Endodermal cell (in vitro differentiated cells): ENCODE results near the gene ZNF532. TPM values are rescaled to one million over a fixed set of nuclear protein-coding genes. Genes with fewer than 3 reads are reported as not detected.
A peak's percentile ranks its signal among the peaks of the same experiment; 100 is the strongest.

ENCODE experiments used
- DNase-seq: peaks from one replicate; pipeline ENCODE4 v3.0.0-alpha.2; 2017
- H3K27ac ChIP-seq: 2 replicates; pipeline ENCODE4 v1.5.1; 2013; ENCODE audit warnings: mild to moderate bottlenecking, low read depth, low read length, moderate library complexity
- H3K27me3 ChIP-seq: 2 replicates; pipeline ENCODE4 v1.6.1; 2013; ENCODE audit warnings: mild to moderate bottlenecking, low read length, moderate library complexity; ENCODE audit not compliant: insufficient read depth, control insufficient read depth, poor library complexity, severe bottlenecking
- H3K36me3 ChIP-seq: 2 replicates; pipeline ENCODE4 v1.7.0; 2013; ENCODE audit warnings: mild to moderate bottlenecking, low read length, moderate library complexity; ENCODE audit not compliant: control insufficient read depth, insufficient read depth
- H3K4me1 ChIP-seq: one replicate; pipeline ENCODE4 v1.7.0; 2013; ENCODE audit warnings: low read length; ENCODE audit not compliant: control insufficient read depth, insufficient read depth
- H3K4me3 ChIP-seq: 2 replicates; pipeline ENCODE4 v1.5.1; 2013; ENCODE audit warnings: mild to moderate bottlenecking, low read length, moderate library complexity
- H3K9ac ChIP-seq: 2 replicates; pipeline ENCODE4 v1.6.1; 2013; ENCODE audit warnings: mild to moderate bottlenecking, low read length, moderate library complexity; ENCODE audit not compliant: poor library complexity, severe bottlenecking; ENCODE audit errors: extremely low read depth
- H3K9me3 ChIP-seq: 2 replicates; pipeline ENCODE4 v1.6.1; 2013; ENCODE audit warnings: mild to moderate bottlenecking, low read length, moderate library complexity; ENCODE audit not compliant: control insufficient read depth
- H3K27ac Mint-ChIP-seq: 2 replicates; pipeline ENCODE4 v1.8.0; 2020; ENCODE audit warnings: mixed read lengths
- H3K27me3 Mint-ChIP-seq: 2 replicates; pipeline ENCODE4 v1.8.0; 2021; ENCODE audit warnings: mild to moderate bottlenecking, mixed read lengths; ENCODE audit not compliant: insufficient read depth
- H3K36me3 Mint-ChIP-seq: 2 replicates; pipeline ENCODE4 v1.8.0; 2020; ENCODE audit warnings: low read depth, mixed read lengths
- H3K4me1 Mint-ChIP-seq: 2 replicates; pipeline ENCODE4 v1.8.0; 2020; ENCODE audit warnings: mixed read lengths
- H3K4me3 Mint-ChIP-seq: 2 replicates; pipeline ENCODE4 v1.8.0; 2020; ENCODE audit warnings: mild to moderate bottlenecking, moderate library complexity, mixed read lengths
- H3K9me3 Mint-ChIP-seq: 2 replicates; pipeline ENCODE4 v1.8.0; 2020; ENCODE audit warnings: mild to moderate bottlenecking, mixed read lengths
- WGBS, 2 experiments: methylation state at CpG; one replicate each; pipeline versions ENCODE4 v1.1.5 to v1.1.7; 2013; ENCODE audit warnings: missing lambda C conversion rate in 2 of 2, mixed read lengths in 1 of 2; ENCODE audit not compliant: insufficient coverage in 1 of 2, insufficient read length in 1 of 2; 5-methylcytosine and 5-hydroxymethylcytosine counted together
- total RNA-seq, 2 donors: library from RNA; stranded (reverse); fragmentation: NEBNext Ultra II Directional in 1 of 2; extraction: Animal tissue kit (Norgen Biotek cat#: 25700) in 1 of 2; gene quantifications; 2 replicates in 1 of 2; 3 replicates in 1 of 2; pipeline ENCODE4 v1.2.1, GENCODE V29; 2021
- TF ChIP-seq, protein P1 (sequence below): fragments of 200-600 bp; sonication (generic); conservative IDR thresholded peaks from 2 replicates; pipeline ENCODE4 v1.5.0; 2021; ENCODE audit warnings: antibody characterized with exemption, mild to moderate bottlenecking

The ZNF532 gene
- total RNA-seq, 2 donors from 2014 or later: 138 to 207 TPM

GRCh38 chr18:59015531-59016152 is 151.0 kb downstream of the ZNF532 start:
- 86 to 100% methylated on average over 3 to 5 of the region's 5 CpGs for WGBS, 2 experiments
- no peak overlapping the region for H3K27ac Mint-ChIP-seq
- H3K4me3 Mint-ChIP-seq: no peak overlapping the region
- no peaks in the 10 kb centered on the region for H3K36me3 Mint-ChIP-seq
- no peaks in the 10 kb centered on the region for H3K36me3 ChIP-seq
- peaks cover 4% of the 10 kb centered on the region for H3K4me1 Mint-ChIP-seq
- no peak overlapping the region for H3K27ac ChIP-seq
- H3K27me3 ChIP-seq: no peaks in the 10 kb centered on the region
- TF ChIP-seq, protein P1, sequence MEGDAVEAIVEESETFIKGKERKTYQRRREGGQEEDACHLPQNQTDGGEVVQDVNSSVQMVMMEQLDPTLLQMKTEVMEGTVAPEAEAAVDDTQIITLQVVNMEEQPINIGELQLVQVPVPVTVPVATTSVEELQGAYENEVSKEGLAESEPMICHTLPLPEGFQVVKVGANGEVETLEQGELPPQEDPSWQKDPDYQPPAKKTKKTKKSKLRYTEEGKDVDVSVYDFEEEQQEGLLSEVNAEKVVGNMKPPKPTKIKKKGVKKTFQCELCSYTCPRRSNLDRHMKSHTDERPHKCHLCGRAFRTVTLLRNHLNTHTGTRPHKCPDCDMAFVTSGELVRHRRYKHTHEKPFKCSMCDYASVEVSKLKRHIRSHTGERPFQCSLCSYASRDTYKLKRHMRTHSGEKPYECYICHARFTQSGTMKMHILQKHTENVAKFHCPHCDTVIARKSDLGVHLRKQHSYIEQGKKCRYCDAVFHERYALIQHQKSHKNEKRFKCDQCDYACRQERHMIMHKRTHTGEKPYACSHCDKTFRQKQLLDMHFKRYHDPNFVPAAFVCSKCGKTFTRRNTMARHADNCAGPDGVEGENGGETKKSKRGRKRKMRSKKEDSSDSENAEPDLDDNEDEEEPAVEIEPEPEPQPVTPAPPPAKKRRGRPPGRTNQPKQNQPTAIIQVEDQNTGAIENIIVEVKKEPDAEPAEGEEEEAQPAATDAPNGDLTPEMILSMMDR: no peak
- peak; percentile 61 for DNase-seq
- H3K9me3 ChIP-seq: peaks cover 26% of the 10 kb centered on the region
- no peaks in the 10 kb centered on the region for H3K27me3 Mint-ChIP-seq
- H3K9ac ChIP-seq: no peak overlapping the region
- H3K4me1 ChIP-seq: no peaks in the 10 kb centered on the region
- no peak overlapping the region for H3K4me3 ChIP-seq
- peaks cover 32% of the 10 kb centered on the region for H3K9me3 Mint-ChIP-seq

- Histone ChIP-seq H3K4me1 (no peaks in the 10 kb centered on the region), H3K27me3 (no peaks in the 10 kb centered on the region), H3K9me3 (peaks cover 26% of the 10 kb centered on the region), H3K27ac (no peak overlapping the region), H3K9ac (no peak overlapping the region), H3K36me3 (no peaks in the 10 kb centered on the region), H3K4me3 (no peak overlapping the region)
- H3K4me1 Mint-ChIP-seq: no peaks in the 10 kb centered on the region
- TF ChIP-seq, protein P1: no peak
- H3K4me3 Mint-ChIP-seq: no peak overlapping the region
- DNase-seq: no peak
- H3K27me3 Mint-ChIP-seq: no peaks in the 10 kb centered on the region
- 89% methylated on average over 1 of the region's 1 CpG; no CpG with 5 or more reads in 1 of the 2 experiments for WGBS, 2 experiments
- no peaks in the 10 kb centered on the region for H3K36me3 Mint-ChIP-seq
- peaks cover 27% of the 10 kb centered on the region for H3K9me3 Mint-ChIP-seq
- no peak overlapping the region for H3K27ac Mint-ChIP-seq
Observed at GRCh38 chr18:59021500-59021899, 156.8 kb downstream of the ZNF532 start.

DNA sequence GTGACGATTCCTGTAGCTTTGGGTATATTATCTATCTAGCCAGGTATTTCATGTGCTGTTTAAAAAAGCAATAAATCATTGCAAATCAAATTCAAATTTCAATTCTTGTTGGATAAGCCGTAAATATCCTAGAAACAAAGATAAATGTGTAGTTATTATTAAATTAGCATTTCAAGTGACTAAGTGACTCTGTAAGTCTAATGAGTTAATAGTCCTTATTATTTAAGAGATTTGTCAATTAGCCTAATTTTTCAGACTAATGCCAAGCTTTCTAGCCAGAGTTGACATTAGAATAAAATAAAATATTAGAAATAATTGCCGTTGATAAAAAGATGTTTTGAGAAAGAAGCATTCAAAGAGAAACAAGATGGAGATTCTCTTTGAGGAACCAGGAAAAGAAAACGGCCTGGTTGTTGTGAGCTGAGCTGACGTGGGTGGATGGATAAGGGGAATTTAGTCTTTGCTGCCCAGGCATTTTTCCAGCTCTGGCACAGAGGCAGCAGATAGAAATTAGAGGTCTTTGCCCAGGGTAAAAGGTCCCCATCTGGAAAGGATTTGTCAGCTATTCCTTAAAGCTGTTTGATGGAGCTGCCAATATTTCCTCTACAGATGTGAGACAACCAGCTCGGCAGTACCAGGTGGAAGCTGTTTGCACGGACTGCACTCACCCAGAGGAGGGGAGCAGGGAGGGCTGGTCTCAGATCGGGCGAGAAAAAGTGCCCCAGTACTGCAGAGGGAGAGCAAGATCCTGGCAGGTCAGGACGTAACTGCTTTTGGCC is 157.7 kb downstream of the ZNF532 start:
- H3K27me3 ChIP-seq: no peaks in the 10 kb centered on the region
- DNase-seq: peak; percentile 15
- no peak overlapping the region for H3K4me3 ChIP-seq
- peaks cover 18% of the 10 kb centered on the region for H3K9me3 ChIP-seq
- H3K27ac ChIP-seq: no peak overlapping the region
- no peak overlapping the region for H3K27ac Mint-ChIP-seq
- H3K36me3 ChIP-seq: no peaks in the 10 kb centered on the region
- TF ChIP-seq, protein P1: no peak
- no peaks in the 10 kb centered on the region for H3K36me3 Mint-ChIP-seq
- peaks cover 21% of the 10 kb centered on the region for H3K9me3 Mint-ChIP-seq
- H3K27me3 Mint-ChIP-seq: no peaks in the 10 kb centered on the region
- no peaks in the 10 kb centered on the region for H3K4me1 ChIP-seq
- WGBS, 2 experiments: 87 to 91% methylated on average over 6 to 10 of the region's 10 CpGs
- no peak overlapping the region for H3K9ac ChIP-seq
- no peak overlapping the region for H3K4me3 Mint-ChIP-seq
- no peaks in the 10 kb centered on the region for H3K4me1 Mint-ChIP-seq
